ENCODE measurements around the gene ARFGAP1.
"Not testable (repeated sequence)": the region's sequence is repeated elsewhere in the genome, so short reads cannot be mapped to it uniquely, and the experiment has no call there.

Gene ARFGAP1

DNA sequence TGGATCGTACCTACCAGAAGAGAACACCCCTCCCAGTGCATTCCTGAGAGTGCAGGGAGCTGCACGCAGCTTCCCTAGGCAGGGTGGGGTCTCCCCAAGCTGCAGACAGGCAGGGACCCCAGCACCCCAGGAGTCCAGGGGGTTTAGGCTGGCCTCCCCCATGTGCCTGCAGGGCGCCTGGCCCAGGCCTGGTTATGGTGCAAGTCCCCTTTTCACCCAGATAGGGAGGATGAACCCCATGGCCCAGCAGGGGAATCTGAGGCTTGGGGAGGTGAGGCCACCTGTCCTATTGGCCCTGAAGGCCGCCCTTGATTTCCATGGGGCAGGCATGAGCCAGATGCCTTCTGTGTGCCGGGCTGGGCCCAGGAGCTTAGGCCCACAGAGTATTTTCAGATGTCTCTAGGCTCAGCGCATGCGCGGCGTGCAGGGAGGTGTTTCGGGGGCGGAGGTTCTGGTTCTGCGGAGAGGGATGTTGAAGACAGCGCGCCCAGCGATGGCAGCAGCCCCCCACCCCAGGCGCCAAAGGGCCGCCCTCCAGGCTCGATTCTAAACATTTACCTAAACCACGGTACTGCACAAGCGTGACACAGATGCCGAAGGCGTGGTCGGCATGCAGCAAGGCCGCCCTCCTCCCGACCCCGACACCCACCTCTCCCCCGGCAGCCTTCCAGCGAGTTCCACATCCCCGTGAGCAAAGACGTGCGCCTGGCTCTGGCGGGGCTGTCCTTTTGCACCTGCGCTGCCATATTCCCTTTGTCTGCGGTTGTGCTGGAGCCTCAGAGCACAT lies 49.7 kb downstream of the ARFGAP1 start:
- no peak for DNase-seq

DNA sequence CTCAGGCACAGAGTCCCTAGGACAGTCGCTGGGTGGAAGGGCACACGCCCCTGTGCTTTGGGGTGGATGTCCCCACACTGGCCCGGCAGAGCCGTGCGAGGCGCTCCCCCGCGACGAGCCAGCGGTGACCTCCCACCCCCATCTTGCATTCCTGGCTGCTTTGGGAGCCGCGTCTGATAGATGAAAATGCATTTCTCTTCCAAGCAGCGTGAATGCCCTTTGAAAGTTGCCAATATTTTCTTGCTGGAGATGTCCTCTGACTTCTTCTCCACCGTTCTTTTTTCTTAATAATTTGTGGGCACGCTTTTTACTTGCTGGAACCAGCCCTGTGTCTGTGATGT lies 50.3 kb downstream of the ARFGAP1 start:
- DNase-seq, result no peak

DNA sequence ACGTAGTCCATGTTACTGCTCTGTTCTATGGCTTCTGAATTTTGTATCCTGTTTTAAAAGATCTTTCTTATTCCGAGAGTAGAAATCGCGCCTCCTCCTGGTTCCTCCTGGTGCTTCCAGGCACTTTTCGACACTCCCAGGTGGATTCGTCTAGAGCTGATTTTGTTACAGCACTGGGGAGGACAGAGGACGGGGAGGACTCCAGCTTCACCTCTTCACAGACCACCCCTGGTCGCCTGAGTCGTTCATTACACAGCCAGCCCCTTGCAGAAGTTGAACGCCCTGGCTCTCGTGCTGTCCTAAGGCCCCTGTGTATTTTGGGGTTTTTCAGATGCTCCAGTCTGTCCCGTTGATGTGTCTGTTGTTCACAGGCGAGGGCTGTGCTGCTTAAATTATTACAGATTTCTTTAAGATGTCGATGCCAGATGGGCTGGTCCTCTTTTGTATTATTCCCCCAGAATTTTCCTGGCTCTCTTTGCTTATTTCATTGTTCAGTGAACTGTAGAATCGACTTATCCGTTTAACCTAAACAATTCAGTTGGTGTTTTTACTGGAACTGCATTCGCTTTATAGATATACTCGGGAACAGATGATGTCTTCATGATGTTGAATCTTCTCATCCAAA lies 50.9 kb downstream of the ARFGAP1 start:
- DNase-seq, result no peak

DNA sequence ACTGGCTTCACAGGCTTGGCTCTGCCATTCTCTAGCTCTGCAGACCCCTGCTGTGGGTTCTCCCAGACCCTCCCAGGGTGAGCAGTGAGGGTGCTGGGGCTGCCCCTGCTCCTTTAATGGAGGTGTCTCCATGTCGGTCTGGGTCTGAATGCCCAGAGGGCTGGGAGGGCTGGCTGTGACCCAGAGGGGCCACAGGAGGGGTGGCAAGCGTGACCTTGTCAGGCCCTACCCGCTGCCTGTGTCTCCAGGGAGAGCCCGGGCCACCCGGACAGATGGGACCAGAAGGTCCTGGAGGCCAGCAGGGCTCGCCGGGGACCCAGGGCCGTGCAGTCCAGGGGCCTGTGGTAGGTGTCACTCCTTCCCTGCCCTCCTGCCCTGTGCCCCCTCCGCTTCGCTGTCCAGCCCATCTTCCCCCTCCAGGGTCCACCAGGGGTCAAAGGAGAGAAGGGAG lies 52.4 kb downstream of the ARFGAP1 start:
- peak in 3 of 5 donors; percentile 0 to 10 (median 7) for DNase-seq

DNA sequence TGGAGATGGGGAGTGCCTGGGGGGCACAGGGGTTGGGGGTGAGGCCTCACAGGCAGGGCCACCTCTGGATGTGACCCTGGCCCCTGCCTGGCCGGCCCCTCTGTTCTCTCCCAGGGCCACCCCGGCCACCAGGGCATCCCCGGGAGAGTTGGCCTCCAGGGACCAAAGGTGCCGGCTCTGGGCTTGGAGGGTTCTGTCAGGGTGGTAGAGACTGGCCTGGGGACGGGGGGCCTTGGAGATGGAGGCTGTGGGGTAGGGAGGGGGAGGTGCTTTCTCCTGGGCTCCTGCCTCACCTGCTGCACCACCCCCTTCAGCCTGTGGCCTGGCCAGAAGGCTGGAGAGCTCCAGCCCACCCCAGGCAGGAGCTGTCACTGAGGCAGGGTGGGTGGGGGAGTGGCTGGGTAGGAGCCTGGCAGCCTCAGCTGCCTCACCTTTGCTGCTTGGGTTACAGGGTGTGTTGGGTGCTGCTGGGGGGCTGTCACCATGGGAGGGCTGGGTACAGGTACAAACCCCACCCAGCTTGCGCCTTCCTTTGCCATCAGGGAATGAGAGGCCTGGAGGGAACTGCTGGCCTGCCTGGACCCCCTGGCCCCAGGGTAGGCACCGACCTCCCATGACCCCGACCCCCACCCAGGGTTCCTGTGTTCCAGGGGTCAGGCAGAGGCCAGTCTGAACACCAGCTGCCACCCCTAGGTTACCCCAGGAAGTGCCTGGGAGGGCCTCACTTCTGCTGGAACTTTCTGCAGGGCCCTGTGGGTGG lies 53.1 kb downstream of the ARFGAP1 start:
- peak in 2 of 5 donors; percentile 1 to 6 for DNase-seq

DNA sequence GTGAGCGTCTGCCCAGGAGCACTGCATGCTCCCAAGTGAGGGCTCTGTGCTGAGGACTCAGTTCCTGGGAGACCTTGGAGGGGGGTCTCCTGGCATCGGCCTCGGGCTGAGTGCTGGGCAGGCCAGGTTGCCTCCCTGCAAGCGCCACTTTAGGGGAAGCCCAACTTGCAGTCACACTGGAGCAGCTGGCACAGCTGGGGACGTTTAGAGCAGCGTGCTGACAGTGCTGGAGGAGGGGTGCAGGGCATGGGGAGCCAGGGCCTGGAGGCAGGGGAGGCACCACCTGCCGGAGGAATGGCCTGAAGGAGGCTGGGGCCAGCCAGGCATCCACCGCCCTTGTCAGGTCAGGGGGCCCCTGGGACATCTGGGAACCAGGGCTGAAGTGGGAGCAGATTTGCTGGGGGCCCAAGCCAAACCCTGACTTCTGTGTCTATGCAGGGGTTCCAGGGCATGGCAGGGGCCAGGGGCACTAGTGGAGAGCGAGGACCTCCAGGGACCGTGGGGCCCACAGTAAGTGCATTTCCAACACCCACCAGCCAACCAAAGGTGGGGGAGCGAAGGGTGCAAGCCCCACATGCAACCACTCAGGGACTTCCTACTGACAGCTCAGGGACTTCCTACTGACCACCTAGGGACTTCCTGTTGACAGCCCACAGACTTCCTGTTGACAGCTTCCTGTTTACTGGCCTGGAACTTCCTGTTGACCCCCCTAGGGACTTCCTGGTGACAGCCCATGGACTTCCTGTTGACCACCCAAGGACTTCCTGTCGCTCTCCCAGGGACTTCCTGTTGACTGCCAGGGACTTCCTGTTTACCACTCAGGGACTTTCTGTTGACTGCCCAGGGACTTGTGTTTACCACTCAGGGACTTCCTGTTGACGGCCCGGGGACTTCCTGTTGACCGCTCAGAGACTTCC lies 54.0 kb downstream of the ARFGAP1 start:
- peak in 2 of 5 donors; percentile 4 to 29 for DNase-seq

DNA sequence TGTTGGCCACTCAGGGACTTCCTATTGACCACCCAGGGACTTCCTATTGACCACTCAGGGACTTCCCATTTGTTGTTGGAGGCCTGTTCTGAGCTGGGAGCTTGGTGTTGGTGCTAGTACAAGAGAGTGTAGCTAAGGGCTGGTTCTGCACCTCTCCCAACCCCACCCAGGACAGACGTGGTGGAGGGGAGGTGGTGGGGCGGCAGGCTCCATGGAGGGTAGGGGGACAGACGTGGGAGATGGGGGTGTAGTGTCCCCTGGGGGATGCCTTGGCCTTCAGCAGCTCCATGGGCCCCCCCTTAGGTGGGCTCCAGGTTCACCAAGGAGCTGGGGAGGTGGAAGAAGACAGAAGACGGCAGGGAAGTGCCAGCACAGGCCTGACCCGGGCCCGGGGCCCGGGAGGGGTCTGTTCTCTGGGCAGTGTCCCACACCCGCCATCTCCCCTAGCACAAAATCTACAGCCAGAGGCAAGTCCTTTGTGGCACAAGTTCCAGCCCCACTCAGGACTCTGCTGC lies 54.7 kb downstream of the ARFGAP1 start:
- DNase-seq, result no peak

DNA sequence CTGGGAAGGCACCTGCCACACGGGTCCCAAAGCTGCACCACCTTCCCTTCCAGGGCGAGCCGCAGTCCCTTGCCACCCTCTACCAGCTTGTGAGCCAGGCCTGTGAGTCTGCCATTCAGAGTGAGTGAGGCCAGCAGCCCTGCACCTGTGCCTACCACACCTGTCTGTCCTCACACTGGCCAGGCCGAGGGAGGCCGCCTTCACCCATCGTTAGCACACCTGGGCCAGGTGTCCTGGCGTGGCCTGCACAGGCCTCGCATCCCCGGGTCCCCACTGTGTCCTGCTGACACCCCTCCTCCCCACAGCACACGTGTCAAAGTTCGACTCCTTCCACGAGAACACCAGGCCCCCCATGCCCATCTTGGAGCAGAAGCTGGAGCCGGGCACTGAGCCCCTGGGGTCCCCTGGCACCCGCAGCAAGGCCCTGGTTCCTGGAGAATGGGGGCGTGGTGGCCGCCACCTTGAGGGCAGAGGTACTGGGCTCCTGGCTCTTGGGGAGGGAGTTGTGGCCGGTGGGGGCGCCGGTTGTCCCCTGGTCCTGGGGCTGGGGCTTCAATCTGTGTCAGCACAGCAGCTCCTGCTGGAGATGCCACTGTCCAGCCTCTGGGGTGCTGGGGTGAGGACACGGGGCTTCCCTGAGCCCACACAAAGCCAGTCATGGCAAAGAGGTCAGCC lies 55.5 kb downstream of the ARFGAP1 start:
- DNase-seq, result no peak

DNA sequence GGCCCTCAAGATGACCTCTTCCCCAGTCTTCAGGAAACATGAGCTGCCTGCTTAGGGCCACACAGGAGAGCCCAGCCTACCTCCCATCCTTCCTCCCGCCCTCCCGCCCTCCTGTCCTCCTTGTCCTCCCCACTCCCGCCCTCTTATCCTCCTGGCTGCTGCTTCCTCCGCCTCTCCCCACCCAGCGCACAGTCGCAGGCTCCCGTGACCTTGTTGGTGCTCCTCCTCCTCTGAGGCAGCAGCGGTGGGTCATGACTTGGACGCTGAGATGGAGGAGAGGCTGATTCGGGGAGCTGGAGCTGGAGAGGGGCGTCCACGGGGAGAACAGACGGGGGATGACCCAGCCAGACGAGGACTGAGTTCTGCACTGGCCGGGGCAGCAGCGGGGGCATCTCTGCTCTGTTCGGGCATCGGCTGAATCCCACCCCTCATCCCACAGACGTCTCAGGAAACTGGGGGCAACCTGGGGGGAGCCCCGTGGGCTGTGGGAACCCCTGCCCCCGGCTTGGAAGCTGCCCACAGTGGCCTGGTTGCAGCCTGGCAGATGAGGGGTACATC lies 56.2 kb downstream of the ARFGAP1 start:
- DNase-seq, result no peak

DNA sequence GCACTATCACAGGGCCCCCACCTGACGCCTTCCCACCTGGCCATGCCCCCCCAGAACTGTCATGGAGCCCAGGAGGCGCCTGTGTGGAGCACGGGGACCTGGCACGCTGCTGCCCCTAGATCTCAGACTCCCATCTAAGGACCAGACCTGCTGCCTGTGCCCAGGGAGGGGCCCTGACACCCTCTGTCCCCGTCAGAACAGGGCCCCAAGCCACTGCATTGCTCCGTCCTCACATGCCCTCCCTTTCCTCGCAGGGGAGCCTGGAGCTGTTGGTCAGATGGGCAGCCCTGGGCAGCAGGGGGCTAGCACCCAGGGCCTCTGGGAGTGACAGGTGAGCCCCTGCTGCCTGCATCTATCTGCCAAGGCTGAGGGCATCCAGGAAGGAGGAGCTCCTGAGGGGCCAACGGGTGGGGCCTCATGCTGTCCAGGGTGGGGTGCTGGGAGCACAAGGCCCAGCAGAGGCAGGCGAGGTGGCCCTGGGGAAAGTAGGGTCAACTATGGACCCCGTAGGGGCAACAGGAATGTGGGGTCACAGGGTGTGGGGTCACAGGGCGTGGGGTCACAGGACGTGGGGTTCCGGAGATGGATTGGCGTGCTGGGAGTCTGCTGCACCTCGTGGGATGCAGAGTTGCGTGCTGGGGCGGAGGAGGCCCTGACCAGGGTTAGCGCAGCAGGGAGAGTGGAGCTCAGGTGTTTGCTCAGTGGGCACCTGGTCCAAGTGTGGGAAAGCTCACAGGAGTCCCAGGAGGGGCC lies 56.9 kb downstream of the ARFGAP1 start:
- DNase-seq, result no peak

DNA sequence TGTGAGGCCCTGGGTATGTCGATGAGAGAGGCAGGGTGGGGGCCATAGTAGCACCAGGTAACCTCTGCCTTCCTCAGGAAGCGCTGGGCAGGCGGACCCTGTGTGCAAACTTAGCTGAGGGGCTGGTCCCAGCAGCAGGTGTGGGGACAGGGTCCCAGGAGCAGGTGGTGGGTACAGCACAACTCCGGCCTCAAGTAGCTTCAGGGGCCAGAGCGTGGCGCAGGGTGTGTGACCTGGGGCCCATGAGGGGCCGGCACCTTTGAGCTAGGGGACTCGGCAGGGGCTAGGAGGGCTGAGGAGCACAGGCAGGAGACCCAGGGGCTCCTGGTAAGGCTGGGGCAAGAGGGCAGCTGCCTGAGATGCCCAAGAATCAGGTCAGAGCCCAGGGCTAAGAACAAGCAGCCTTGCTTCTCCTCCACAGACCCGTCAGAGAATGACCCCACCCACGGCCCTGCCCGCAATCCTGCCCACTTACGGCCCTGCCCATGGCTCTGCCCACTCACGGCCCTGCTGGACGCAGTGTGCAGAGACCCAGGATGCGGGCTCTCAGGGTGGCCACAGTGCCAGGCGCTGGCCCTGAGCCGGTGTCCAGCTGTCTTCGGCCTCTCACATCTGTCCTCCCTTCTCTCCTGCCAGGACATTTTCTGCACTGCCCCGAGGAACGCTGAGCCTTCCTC lies 57.6 kb downstream of the ARFGAP1 start:
- DNase-seq, result no peak

DNA sequence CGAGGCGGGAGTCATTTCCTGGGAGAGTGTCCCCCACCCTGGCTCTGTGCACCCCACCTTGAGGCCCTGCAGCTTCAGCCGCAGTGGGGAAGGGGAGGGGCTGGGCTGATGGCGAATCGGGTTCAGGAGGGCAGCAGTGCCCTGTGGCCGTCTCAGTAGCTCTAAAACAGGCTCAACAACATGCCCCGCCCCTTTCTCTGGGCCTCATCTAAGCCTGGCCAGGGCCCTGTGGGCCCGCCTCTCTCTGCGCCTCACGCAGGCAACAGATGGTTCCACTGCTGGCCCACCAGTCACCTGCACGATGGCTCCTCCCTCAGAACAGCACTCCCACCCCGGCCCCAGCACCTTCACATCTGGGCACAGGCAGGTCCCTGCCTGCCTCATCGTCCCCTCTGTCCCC lies 58.3 kb downstream of the ARFGAP1 start:
- no peak for DNase-seq

DNA sequence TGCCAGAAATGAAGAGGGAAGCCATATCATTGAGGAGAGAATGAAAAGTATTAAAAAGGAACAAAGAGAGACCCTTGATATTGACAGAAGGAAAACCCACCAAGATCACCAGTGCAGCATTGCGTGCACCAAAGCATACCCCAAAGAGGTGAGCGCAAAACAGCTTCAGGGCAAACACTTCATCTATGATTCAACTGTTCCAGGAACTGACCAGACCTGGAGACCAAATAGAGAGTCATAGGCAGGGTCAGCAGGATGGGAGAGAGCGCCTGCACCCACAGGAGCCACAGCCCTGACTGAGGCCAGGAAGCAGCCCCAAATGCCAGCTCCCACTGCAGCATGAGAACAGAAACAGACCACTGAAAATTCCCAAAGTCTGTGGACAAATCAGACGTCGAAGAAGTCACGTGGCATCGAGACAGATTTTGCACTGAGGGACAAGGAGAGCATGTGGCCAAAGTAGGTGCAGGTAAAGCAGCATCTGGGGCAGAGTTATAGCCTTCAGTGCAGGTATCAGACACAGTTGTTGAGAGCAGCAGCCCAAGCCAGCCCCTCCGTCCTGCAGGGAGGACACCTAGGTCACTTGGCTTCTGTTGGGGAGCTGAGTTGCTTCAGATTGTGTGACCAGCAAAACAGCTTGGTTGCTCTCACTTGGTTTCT lies 59.3 kb downstream of the ARFGAP1 start:
- no peak for DNase-seq

DNA sequence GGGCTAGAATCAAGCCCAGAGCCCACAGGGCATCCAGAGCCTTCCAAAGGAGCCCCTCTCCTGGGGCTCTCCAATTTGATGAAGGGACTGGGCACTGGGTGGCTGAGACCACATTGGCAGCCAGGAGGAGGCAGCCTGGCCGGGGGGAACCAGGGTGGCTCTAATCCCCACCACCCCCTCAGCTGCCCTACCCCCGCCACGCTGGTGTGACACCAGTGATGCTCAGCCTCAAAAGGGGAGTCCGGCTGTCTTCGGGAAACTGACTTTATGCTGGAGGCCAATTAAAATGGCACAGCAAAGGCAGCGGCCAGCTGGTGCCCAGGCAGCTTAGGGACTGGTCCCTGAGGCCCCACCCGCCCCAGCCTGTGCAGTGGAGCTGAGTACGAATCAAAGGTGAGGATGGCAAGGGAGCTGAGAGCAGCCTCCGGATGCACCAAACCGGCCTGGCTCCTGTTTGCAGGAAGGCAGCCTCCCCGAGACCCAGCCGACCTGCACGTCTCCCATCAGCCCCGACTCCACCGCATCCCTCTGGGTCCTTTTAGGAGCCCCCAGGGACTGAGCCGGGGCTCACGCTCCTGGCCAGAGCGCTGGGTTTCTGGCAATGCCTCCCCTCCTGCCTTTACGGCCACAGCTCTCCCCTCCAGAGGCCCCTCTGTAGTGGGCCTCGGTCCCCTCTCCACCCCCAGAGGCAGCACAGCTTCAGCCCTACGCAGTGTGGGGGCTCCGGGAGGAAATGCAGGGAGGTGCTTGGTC lies 60.1 kb downstream of the ARFGAP1 start:
- no peak for DNase-seq

DNA sequence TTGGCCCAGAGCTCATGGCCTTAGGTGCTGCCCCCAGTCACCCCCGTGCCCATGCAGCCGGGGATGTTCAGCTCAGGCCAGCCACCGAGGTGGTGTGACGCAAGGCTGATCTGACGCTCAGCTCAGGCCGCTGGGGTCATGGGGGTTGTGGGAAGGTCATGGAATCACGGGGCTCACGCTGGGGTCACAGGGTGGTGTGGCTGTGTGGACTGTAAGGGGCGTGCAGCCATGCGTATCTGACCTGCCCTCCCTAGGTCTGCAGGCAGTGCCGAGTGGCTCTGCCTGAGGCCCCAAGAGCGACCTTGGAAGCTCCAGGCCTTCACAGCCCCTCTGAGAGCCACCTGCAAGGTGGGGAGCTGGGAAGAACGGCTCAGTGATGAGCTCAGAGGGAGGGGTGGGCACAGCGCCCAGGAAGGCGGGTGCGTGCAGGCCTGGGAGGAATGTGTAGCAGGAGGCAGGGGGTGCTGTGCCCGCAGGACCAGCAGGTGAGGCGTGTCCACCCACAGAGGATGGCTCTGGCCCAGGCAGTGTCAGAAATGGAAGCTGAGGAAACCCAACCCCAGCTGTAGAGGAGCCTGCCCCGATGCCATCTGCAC lies 60.7 kb downstream of the ARFGAP1 start:
- DNase-seq, result no peak

DNA sequence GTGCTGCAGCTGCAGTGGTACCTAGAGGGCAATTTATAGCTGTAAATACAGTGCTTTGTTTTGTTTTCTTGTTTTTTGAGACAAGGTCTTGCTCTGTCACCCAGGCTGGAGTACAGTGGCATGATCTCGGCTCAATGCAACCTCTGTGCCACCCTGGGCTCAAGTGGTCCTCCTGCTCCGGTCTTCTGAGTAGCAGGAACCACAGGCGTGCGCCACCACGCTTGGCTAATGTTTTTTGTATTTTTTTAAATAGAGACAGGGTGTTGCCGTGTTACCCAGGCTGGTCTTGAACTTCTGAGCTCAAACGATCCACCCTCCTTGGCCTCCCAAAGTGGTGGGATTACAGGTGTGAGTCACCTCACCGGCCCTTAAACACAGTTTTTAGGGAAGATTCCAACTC lies 61.7 kb downstream of the ARFGAP1 start:
- DNase-seq, result no peak

DNA sequence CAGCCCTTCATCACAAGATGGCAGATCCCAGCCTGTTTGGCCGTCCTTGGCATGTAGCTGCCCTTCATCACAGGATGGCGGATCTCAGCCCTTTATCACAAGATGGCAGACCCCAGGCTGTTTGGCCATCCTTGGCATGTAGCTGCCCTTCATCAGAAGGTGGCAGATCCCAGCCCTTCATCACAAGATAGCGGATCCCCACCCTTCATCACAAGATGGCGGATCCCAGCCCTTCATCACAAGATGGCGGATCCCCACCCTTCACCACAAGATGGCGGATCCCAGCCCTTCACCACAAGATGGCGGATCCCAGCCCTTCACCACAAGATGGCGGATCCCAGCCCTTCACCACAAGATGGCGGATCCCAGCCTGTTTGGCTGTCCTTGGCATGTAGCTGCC lies 62.4 kb downstream of the ARFGAP1 start:
- not testable (repeated sequence) for DNase-seq

DNA sequence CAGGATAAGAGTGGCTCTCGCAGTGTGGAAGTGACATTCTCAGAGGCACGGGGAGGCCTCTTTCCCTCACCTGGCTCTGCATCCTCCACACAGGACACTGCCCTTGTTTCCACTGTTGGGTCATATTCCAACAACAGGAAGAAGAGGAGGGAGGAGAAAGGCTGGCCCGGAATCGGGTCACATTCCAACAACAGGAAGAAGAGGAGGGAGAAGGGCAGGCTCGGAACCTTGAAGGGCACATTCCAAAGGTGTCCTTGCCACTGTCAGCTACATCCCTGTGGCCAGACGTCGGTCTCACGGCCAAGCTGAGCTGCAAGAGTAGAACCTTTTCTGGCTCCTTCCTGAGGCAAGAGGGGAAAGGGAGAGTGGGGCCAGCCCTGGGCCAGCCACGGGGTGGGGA lies 63.1 kb downstream of the ARFGAP1 start:
- no peak for DNase-seq
